MM.1S (cell line): ENCODE results near the gene ENO4.

Experiments used
- DNase-seq: peaks from one replicate; pipeline ENCODE4 v3.0.0-alpha.2; 2015
- H2AFZ ChIP-seq: fragments of 300-600 bp; sonication (generic); 2 replicates; pipeline ENCODE4 v1.6.0; 2016; ENCODE audit warnings: antibody characterized with exemption, low read length
- H3F3A ChIP-seq: fragments of 300-600 bp; sonication (generic); 2 replicates; pipeline ENCODE4 v1.6.1; 2016; ENCODE audit warnings: mild to moderate bottlenecking, antibody characterized with exemption, low read length, moderate library complexity, mixed read lengths; ENCODE audit not compliant: insufficient read depth
- H3K27ac ChIP-seq: fragments of 300-600 bp; sonication (generic); 2 replicates; pipeline ENCODE4 v1.5.1; 2016; ENCODE audit warnings: mild to moderate bottlenecking, low read length
- H3K27me3 ChIP-seq: fragments of 300-600 bp; sonication (generic); replicated peaks from 2 replicates; pipeline ENCODE4 v1.6.0; 2016; ENCODE audit warnings: low read length; ENCODE audit not compliant: insufficient read depth
- H3K36me3 ChIP-seq: fragments of 300-600 bp; sonication (generic); replicated peaks from 2 replicates; pipeline ENCODE4 v1.6.1; 2016; ENCODE audit warnings: mild to moderate bottlenecking, low read length, mixed read lengths; ENCODE audit not compliant: insufficient read depth
- H3K4me1 ChIP-seq: fragments of 300-600 bp; sonication (generic); 2 replicates; pipeline ENCODE4 v1.6.1; 2016; ENCODE audit warnings: low read length, mixed read lengths
- H3K4me2 ChIP-seq: fragments of 300-600 bp; sonication (generic); 2 replicates; pipeline ENCODE4 v1.6.0; 2016; ENCODE audit warnings: low read depth, low read length
- H3K4me3 ChIP-seq: fragments of 300-600 bp; sonication (generic); 2 replicates; pipeline ENCODE4 v1.5.1; 2016; ENCODE audit warnings: low read length, mixed read lengths
- H3K79me2 ChIP-seq: fragments of 300-600 bp; sonication (generic); 2 replicates; pipeline ENCODE4 v1.6.1; 2016; ENCODE audit warnings: mixed run types, low read length, mixed read lengths
- H3K9ac ChIP-seq: fragments of 300-600 bp; sonication (generic); 2 replicates; pipeline ENCODE4 v1.6.1; 2016; ENCODE audit warnings: low read length, mixed read lengths
- H3K9me2 ChIP-seq: fragments of 300-600 bp; sonication (generic); replicated peaks from 2 replicates; pipeline ENCODE4 v1.6.1; 2016; ENCODE audit warnings: mild to moderate bottlenecking, low read length, mixed read lengths; ENCODE audit not compliant: insufficient read depth
- H3K9me3 ChIP-seq: fragments of 300-600 bp; sonication (generic); replicated peaks from 2 replicates; pipeline ENCODE4 v1.6.1; 2016; ENCODE audit warnings: mild to moderate bottlenecking, low read length, mixed read lengths; ENCODE audit not compliant: insufficient read depth
- H4K20me1 ChIP-seq: fragments of 300-600 bp; sonication (generic); 2 replicates; pipeline ENCODE4 v1.6.1; 2016; ENCODE audit warnings: mild to moderate bottlenecking, low read length, moderate library complexity, mixed read lengths; ENCODE audit not compliant: insufficient read depth
- EZH2 ChIP-seq: fragments of 300-600 bp; sonication (generic); optimal IDR thresholded peaks from 2 replicates; pipeline ENCODE3; 2017; ENCODE audit warnings: low read depth, mild to moderate bottlenecking, antibody characterized with exemption, low read length, mixed read lengths
- EZH2phosphoT487 ChIP-seq: fragments of 300-600 bp; sonication (generic); IDR thresholded peaks from 2 replicates; pipeline ENCODE4 v1.6.1; 2018; ENCODE audit warnings: antibody characterized with exemption, low read length
- TF ChIP-seq, protein P1 (sequence below): fragments of 300-600 bp; sonication (generic); IDR thresholded peaks from 2 replicates; pipeline ENCODE4 v1.5.1; 2016; ENCODE audit warnings: antibody characterized with exemption, low read length, mixed read lengths

Gene ENO4

GRCh38 chr10:116891208-116891607 is 41.9 kb downstream of the ENO4 start:
- no peak overlapping the region for H3K4me3 ChIP-seq
- no peak overlapping the region for H2AFZ ChIP-seq
- H3K9me3 ChIP-seq: no peaks in the 10 kb centered on the region
- H3K9ac ChIP-seq: no peak overlapping the region
- DNase-seq: no peak
- no peaks in the 10 kb centered on the region for H3K36me3 ChIP-seq
- H3K4me1 ChIP-seq: no peaks in the 10 kb centered on the region
- H3K27me3 ChIP-seq: no peaks in the 10 kb centered on the region
- H3F3A ChIP-seq: no peaks in the 10 kb centered on the region
- H3K27ac ChIP-seq: no peak overlapping the region
- H3K79me2 ChIP-seq: no peaks in the 10 kb centered on the region
- no peaks in the 10 kb centered on the region for H3K9me2 ChIP-seq
- no peak overlapping the region for H3K4me2 ChIP-seq
- TF ChIP-seq EZH2 (no peak), EZH2phosphoT487 (no peak)
- TF ChIP-seq, protein P1, sequence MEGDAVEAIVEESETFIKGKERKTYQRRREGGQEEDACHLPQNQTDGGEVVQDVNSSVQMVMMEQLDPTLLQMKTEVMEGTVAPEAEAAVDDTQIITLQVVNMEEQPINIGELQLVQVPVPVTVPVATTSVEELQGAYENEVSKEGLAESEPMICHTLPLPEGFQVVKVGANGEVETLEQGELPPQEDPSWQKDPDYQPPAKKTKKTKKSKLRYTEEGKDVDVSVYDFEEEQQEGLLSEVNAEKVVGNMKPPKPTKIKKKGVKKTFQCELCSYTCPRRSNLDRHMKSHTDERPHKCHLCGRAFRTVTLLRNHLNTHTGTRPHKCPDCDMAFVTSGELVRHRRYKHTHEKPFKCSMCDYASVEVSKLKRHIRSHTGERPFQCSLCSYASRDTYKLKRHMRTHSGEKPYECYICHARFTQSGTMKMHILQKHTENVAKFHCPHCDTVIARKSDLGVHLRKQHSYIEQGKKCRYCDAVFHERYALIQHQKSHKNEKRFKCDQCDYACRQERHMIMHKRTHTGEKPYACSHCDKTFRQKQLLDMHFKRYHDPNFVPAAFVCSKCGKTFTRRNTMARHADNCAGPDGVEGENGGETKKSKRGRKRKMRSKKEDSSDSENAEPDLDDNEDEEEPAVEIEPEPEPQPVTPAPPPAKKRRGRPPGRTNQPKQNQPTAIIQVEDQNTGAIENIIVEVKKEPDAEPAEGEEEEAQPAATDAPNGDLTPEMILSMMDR: no peak
- H4K20me1 ChIP-seq: no peaks in the 10 kb centered on the region

DNA sequence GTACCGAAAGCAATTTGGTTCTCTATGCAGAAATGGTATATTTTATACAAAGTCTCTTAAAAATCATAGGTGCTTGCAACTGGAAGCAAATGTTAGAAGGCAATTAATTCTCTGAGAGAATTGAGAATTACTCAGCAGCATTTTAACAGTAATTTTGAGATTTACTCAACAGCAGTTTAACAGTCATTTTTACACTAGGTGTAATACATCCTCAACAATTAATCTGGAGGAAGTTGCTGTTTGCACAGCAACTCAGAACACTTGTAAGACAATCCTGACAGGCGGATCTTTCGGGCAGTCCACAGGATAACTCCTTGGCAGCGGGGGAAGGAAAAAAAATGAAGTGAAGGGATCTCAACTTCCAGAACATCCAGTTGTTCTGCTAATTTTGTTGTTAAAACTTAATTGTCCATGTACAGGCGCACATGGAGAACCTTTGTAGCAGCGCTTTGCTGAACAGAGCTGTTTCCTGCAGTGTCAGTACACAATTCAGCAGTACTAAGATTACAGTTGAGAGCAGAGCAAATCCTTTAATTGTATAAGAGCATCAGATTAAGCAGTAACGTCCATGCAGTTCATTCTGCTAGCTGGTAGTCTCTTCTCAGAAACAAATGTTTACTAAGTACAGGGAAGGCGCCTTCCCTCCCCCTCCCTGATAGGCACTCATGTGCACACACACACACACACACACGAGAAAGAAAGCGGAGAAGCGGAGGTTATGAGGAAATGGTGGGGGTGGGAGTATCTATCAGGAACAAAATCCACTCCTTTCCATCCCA is 43.8 kb downstream of the ENO4 start:
- Histone ChIP-seq H3K9me3 (no peaks in the 10 kb centered on the region), H3K9ac (no peak overlapping the region), H3K4me1 (no peaks in the 10 kb centered on the region), H3K9me2 (no peaks in the 10 kb centered on the region), H3K4me2 (no peak overlapping the region), H3K27ac (no peak overlapping the region), H3F3A (no peaks in the 10 kb centered on the region), H3K36me3 (no peaks in the 10 kb centered on the region), H3K4me3 (no peak overlapping the region), H3K27me3 (no peaks in the 10 kb centered on the region), H4K20me1 (no peaks in the 10 kb centered on the region), H3K79me2 (no peaks in the 10 kb centered on the region), H2AFZ (no peak overlapping the region)
- TF ChIP-seq, protein P1: no peak
- no peak for TF ChIP-seq EZH2
- TF ChIP-seq EZH2phosphoT487: no peak
- no peak for DNase-seq

DNA sequence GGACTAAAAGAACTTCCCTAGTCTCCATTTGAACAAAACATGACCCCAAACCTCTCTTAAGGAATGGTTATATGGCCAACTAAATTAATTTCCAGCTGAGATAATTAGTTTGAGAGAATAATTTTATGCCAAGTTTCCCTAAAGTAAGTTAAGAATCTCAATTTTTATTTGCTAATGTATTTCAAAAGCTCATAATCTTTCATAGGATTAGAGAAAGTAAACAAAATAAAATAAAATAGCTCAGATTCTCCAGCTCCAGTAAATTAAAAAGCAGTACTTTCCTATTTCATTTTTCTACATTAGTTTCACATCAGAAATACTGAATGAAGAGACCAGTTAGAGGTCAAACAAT is 44.4 kb downstream of the ENO4 start:
- Histone ChIP-seq H3K4me3 (no peak overlapping the region), H3K9me3 (no peaks in the 10 kb centered on the region)

More for the DNA sequence above, 44.4 kb downstream of the ENO4 start:
- H3K79me2 ChIP-seq: no peaks in the 10 kb centered on the region
- TF ChIP-seq, protein P1: no peak
- TF ChIP-seq EZH2 (no peak), EZH2phosphoT487 (no peak)
- no peak overlapping the region for H3K27ac ChIP-seq
- DNase-seq: no peak
- H3K36me3 ChIP-seq: no peaks in the 10 kb centered on the region
- no peaks in the 10 kb centered on the region for H3K27me3 ChIP-seq
- H3K4me1 ChIP-seq: no peaks in the 10 kb centered on the region
- no peak overlapping the region for H3K9ac ChIP-seq
- H2AFZ ChIP-seq: no peak overlapping the region
- no peaks in the 10 kb centered on the region for H4K20me1 ChIP-seq
- no peaks in the 10 kb centered on the region for H3K9me2 ChIP-seq
- H3F3A ChIP-seq: no peaks in the 10 kb centered on the region
- no peak overlapping the region for H3K4me2 ChIP-seq
